H9 (cell line): ENCODE results near the gene DAPK2. TPM values are rescaled to one million over a fixed set of nuclear protein-coding genes. Genes with fewer than 3 reads are reported as not detected.
A peak's percentile ranks its signal among the peaks of the same experiment; 100 is the strongest.

Source experiments
- DNase-seq: peaks from one replicate; pipeline ENCODE4 v3.0.0-alpha.2; 2017
- H2AFZ ChIP-seq: one replicate; pipeline ENCODE4 v1.6.1; 2013; ENCODE audit warnings: mild to moderate bottlenecking, low read length, control low read depth, moderate library complexity
- H2AK5ac ChIP-seq: 2 replicates; pipeline ENCODE4 v1.6.1; 2013; ENCODE audit warnings: low read length, control low read depth, mixed read lengths; ENCODE audit not compliant: insufficient read length
- H2BK120ac ChIP-seq: one replicate; pipeline ENCODE4 v1.6.1; 2013; ENCODE audit warnings: low read depth, mild to moderate bottlenecking, low read length, control low read depth, inconsistent platforms; ENCODE audit not compliant: poor library complexity, severe bottlenecking
- H2BK12ac ChIP-seq: 2 replicates; pipeline ENCODE4 v1.6.1; 2013; ENCODE audit warnings: low read length, control low read depth, mixed read lengths, low read depth; ENCODE audit not compliant: insufficient read length
- H2BK15ac ChIP-seq: 2 replicates; pipeline ENCODE4 v1.6.1; 2013; ENCODE audit warnings: low read depth, low read length, control low read depth
- H2BK20ac ChIP-seq: one replicate; pipeline ENCODE4 v1.6.1; 2013; ENCODE audit warnings: low read depth, mild to moderate bottlenecking, low read length, control low read depth, inconsistent platforms; ENCODE audit not compliant: poor library complexity, severe bottlenecking
- H2BK5ac ChIP-seq: 2 replicates; pipeline ENCODE4 v1.6.1; 2013; ENCODE audit warnings: low read length, control low read depth, mixed read lengths; ENCODE audit not compliant: insufficient read length
- H3K14ac ChIP-seq: 2 replicates; pipeline ENCODE4 v1.6.1; 2013; ENCODE audit warnings: low read length, control low read depth; ENCODE audit not compliant: insufficient read depth
- H3K18ac ChIP-seq: 2 replicates; pipeline ENCODE4 v1.6.1; 2013; ENCODE audit warnings: low read depth, mild to moderate bottlenecking, mixed read lengths, low read length, control low read depth; ENCODE audit not compliant: insufficient read length
- H3K23ac ChIP-seq: 2 replicates; pipeline ENCODE4 v1.6.1; 2013; ENCODE audit warnings: low read length, control low read depth, mixed read lengths, low read depth; ENCODE audit not compliant: insufficient read length
- H3K23me2 ChIP-seq: 2 replicates; pipeline ENCODE4 v1.6.1; 2013; ENCODE audit warnings: low read depth, mild to moderate bottlenecking, mixed read lengths, low read length, control low read depth; ENCODE audit not compliant: insufficient read length, poor library complexity, severe bottlenecking
- H3K27ac ChIP-seq: 2 replicates; pipeline ENCODE4 v1.5.1; 2013; ENCODE audit warnings: low read length, control low read depth, mixed read lengths, low read depth; ENCODE audit not compliant: insufficient read length
- H3K27me3 ChIP-seq: 2 replicates; pipeline ENCODE4 v1.6.1; 2013; ENCODE audit warnings: low read length, control low read depth, inconsistent platforms; ENCODE audit not compliant: insufficient read depth
- H3K4ac ChIP-seq: 2 replicates; pipeline ENCODE4 v1.6.1; 2013; ENCODE audit warnings: low read depth, mild to moderate bottlenecking, control low read depth, inconsistent platforms, low read length, moderate library complexity
- H3K4me1 ChIP-seq: 2 replicates; pipeline ENCODE4 v1.6.1; 2013; ENCODE audit warnings: low read length, control low read depth, inconsistent platforms; ENCODE audit not compliant: insufficient read depth
- H3K4me2 ChIP-seq: 2 replicates; pipeline ENCODE4 v1.6.1; 2013; ENCODE audit warnings: low read length, control low read depth, mixed read lengths; ENCODE audit not compliant: insufficient read length, insufficient read depth
- H3K56ac ChIP-seq: 2 replicates; pipeline ENCODE4 v1.6.1; 2013; ENCODE audit warnings: low read depth, mild to moderate bottlenecking, mixed read lengths, low read length, control low read depth; ENCODE audit not compliant: insufficient read length
- H3K79me1 ChIP-seq: 2 replicates; pipeline ENCODE4 v1.6.1; 2013; ENCODE audit warnings: low read depth, mild to moderate bottlenecking, moderate library complexity, low read length, control low read depth, inconsistent platforms; ENCODE audit not compliant: insufficient read depth, poor library complexity, severe bottlenecking
- H3K79me2 ChIP-seq: 2 replicates; pipeline ENCODE4 v1.6.1; 2013; ENCODE audit warnings: low read length, control low read depth, inconsistent platforms; ENCODE audit not compliant: insufficient read depth
- H3K9ac ChIP-seq: 2 replicates; pipeline ENCODE4 v1.6.1; 2013; ENCODE audit warnings: low read length, control low read depth, mixed read lengths; ENCODE audit not compliant: insufficient read length; ENCODE audit errors: extremely low read depth
- H3K9me3 ChIP-seq: one replicate; pipeline ENCODE4 v1.6.1; 2013; ENCODE audit warnings: low read depth, low read length, inconsistent platforms; ENCODE audit not compliant: control insufficient read depth
- H3T11ph ChIP-seq: one replicate; pipeline ENCODE4 v1.6.1; 2013; ENCODE audit warnings: mild to moderate bottlenecking, low read length, control low read depth, inconsistent platforms
- H4K20me1 ChIP-seq: one replicate; pipeline ENCODE4 v1.6.1; 2013; ENCODE audit not compliant: control insufficient read depth, insufficient read length, insufficient read depth
- H4K5ac ChIP-seq: 2 replicates; pipeline ENCODE4 v1.6.1; 2013; ENCODE audit warnings: low read depth, mild to moderate bottlenecking, mixed read lengths, low read length, control low read depth; ENCODE audit not compliant: insufficient read length
- H4K8ac ChIP-seq: replicated peaks from 2 replicates; pipeline ENCODE4 v1.6.1; 2013; ENCODE audit warnings: low read length, control low read depth, mixed read lengths, low read depth; ENCODE audit not compliant: insufficient read length
- H4K91ac ChIP-seq: 2 replicates; pipeline ENCODE4 v1.6.1; 2013; ENCODE audit warnings: low read depth, mild to moderate bottlenecking, moderate library complexity, mixed read lengths, low read length, control low read depth; ENCODE audit not compliant: insufficient read length
- H3K27ac Mint-ChIP-seq, 3 experiments: 2 replicates in 2 of 3; 3 replicates in 1 of 3; pipeline ENCODE4 v1.8.0; 2020 to 2021; ENCODE audit warnings: mixed read lengths in 3 of 3, mild to moderate bottlenecking in 1 of 3, moderate library complexity in 1 of 3
- H3K27me3 Mint-ChIP-seq: 2 replicates; pipeline ENCODE4 v1.8.0; 2021; ENCODE audit warnings: low read depth, mild to moderate bottlenecking, moderate library complexity, mixed read lengths
- H3K36me3 Mint-ChIP-seq, 3 experiments: 2 replicates in 2 of 3; 3 replicates in 1 of 3; pipeline ENCODE4 v1.8.0; 2020 to 2021; ENCODE audit warnings: low read depth in 3 of 3, mixed read lengths in 3 of 3; ENCODE audit not compliant: insufficient read depth in 1 of 3
- H3K4me1 Mint-ChIP-seq, 2 experiments: 2 replicates each; pipeline ENCODE4 v1.8.0; 2020; ENCODE audit warnings: mixed read lengths in 2 of 2
- H3K4me3 Mint-ChIP-seq, 2 experiments: 2 replicates in 1 of 2; 3 replicates in 1 of 2; pipeline ENCODE4 v1.8.0; 2020 to 2021; ENCODE audit warnings: mild to moderate bottlenecking in 2 of 2, mixed read lengths in 2 of 2, moderate library complexity in 1 of 2
- H3K9me3 Mint-ChIP-seq, 2 experiments: 2 replicates in 1 of 2; 3 replicates in 1 of 2; pipeline ENCODE4 v1.8.0; 2020; ENCODE audit warnings: mild to moderate bottlenecking in 2 of 2, mixed read lengths in 2 of 2, moderate library complexity in 1 of 2
- CTCF ChIP-seq: fragments of 200-600 bp; sonication (generic); conservative IDR thresholded peaks from 3 replicates; pipeline ENCODE4 v1.8.0; 2021; ENCODE audit warnings: antibody characterized with exemption, mild to moderate bottlenecking
- WGBS: extraction: QIAGEN DNeasy Blood & Tissue Kit; methylation state at CpG from one replicate; pipeline ENCODE4 v1.1.7; 2013; ENCODE audit warnings: missing lambda C conversion rate, low lambda C conversion rate, mixed read lengths; ENCODE audit not compliant: insufficient read length; ENCODE audit errors: extremely low coverage; 5-methylcytosine and 5-hydroxymethylcytosine counted together
- total RNA-seq: library from RNA; stranded (reverse); gene quantifications from 2 replicates; pipeline ENCODE4 v1.2.1, GENCODE V29; 2021

Gene DAPK2
- total RNA-seq, 1 experiment from 2014 or later, result 3.5 TPM

- H3K9me3 ChIP-seq, result no peaks in the 10 kb centered on the region
- H2BK5ac ChIP-seq, result no peak overlapping the region
- no peak overlapping the region for H2BK12ac ChIP-seq
- H4K8ac ChIP-seq, result no peak overlapping the region
- H4K20me1 ChIP-seq, result no peaks in the 10 kb centered on the region
- H3K4me2 ChIP-seq, result no peak overlapping the region
- no peak overlapping the region for H2AK5ac ChIP-seq
- Mint-ChIP-seq H3K9me3 (no peaks in the 10 kb centered on the region; a peak in 1 of 5 replicates), H3K36me3 (no peaks in the 10 kb centered on the region), H3K4me3 (no peak overlapping the region), H3K4me1 (peaks cover 4 to 10% of the 10 kb centered on the region in 2 experiments), H3K27ac (0 out of 7 replicates have a peak overlapping the region, but pooled peaks of 2 of the 3 experiments have one; percentile 12 to 38), H3K27me3 (no peaks in the 10 kb centered on the region; the same call in 1 of the 2 replicates)
- no peak overlapping the region for H2BK120ac ChIP-seq
- no peak overlapping the region for H3K9ac ChIP-seq
- TF ChIP-seq CTCF, result peak; percentile 11; the same call in 2 of the 3 replicates
- H2AFZ ChIP-seq, result no peak overlapping the region
- no peaks in the 10 kb centered on the region for H3K4me1 ChIP-seq
- H4K5ac ChIP-seq, result no peak overlapping the region
- no peaks in the 10 kb centered on the region for H3K27me3 ChIP-seq
- no peaks in the 10 kb centered on the region for H3K79me2 ChIP-seq
- H3K4ac ChIP-seq, result no peak overlapping the region
- no peaks in the 10 kb centered on the region for H3K23me2 ChIP-seq
- no peak overlapping the region; the same call in 1 of the 2 replicates for H3K14ac ChIP-seq
- DNase-seq, result peak; percentile 37
- no peak overlapping the region for H2BK15ac ChIP-seq
- WGBS, result no CpG with 5 or more reads among the region's 9 CpGs
- H2BK20ac ChIP-seq, result no peak overlapping the region
- no peak overlapping the region for H3K27ac ChIP-seq
- no peak overlapping the region for H3K56ac ChIP-seq
- no peak overlapping the region for H3T11ph ChIP-seq
- no peaks in the 10 kb centered on the region for H3K79me1 ChIP-seq
- H3K23ac ChIP-seq, result no peak overlapping the region
- no peak overlapping the region for H4K91ac ChIP-seq
- H3K18ac ChIP-seq, result no peak overlapping the region
Measured at GRCh38 chr15:63945838-63946298, 100.4 kb downstream of the DAPK2 start.
